T-helper 1 cell (primary cell): Measurements from ENCODE around the gene THSD7B.

Experiments
- DNase-seq, 5 donors: peaks; one replicate each; pipeline ENCODE4 v3.0.0-alpha.2; 2012 to 2020

Gene THSD7B

DNA sequence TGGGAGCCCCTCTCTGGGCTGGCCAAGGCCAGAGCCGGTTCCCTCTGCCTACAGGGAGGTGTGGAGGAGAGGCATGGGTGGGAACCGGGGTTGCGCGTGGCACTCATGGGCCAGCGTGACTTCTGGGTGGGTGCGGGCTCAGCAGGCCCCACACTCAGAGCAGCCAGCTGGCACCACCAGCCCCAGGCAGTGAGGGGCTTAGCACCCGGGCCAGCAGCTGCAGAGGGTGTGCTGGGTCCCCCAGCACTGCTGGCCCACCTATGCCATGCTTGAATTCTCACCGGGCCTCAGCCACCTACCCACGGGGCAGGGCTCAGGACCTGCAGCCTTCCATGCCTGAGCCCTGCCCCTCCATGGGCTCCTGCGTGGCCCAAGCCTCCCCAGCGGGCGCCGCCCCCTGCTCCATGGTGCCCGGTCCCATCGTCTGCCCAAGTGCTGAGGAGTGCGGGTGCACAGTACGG lies 950.4 kb downstream of the THSD7B start:
- DNase-seq: no peak

GRCh38 chr2:137718786-137719185 lies 953.4 kb downstream of the THSD7B start:
- no peak for DNase-seq

- DNase-seq: no peak
Measured at GRCh38 chr2:137721733-137722132, 956.4 kb downstream of the THSD7B start.

GRCh38 chr2:137724912-137725311 lies 959.6 kb downstream of the THSD7B start:
- no peak for DNase-seq
